A673 (cell line): ENCODE measurements around the gene CXADR.

Source experiments
- CTCF ChIP-seq: fragments of 300-800, 200-600 bp; sonication (generic); conservative IDR thresholded peaks from 2 replicates; pipeline ENCODE4 v1.5.1; 2017; ENCODE audit warnings: low read depth, mild to moderate bottlenecking, antibody characterized with exemption, low read length, moderate library complexity, mixed read lengths
- EZH2 ChIP-seq: fragments of 200-600 bp; sonication (generic); IDR thresholded peaks from 2 replicates; pipeline ENCODE4 v1.6.1; 2017; ENCODE audit warnings: borderline replicate concordance, low read depth, mild to moderate bottlenecking, mixed read lengths, antibody characterized with exemption, low read length; ENCODE audit not compliant: poor library complexity, severe bottlenecking

DNA sequence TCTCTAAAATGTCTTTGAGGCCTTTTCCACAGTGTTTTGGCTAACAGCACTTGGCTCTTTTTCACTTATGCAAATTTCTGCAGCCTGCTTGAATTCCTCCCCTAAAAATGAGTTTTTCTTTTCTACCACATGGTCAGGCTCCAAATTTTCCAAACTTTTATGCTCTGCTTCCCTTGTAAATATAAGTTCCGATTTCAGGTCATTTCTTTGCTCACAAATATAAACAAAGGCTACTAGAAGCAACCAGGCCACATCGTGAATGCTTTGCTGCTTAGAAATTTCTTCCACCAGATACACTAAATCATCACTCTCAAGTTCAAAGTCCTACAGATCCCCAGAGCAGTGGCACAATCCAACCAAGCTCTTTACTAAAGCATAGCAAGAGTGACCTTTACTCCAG lies 128.0 kb downstream of the CXADR start:
- TF ChIP-seq CTCF (no peak), EZH2 (no peak)
